Tibial nerve (tissue), 4 donors: ENCODE results near the gene P3H3.

Experiments
- EP300 ChIP-seq, 2 donors: sonication (generic); formaldehyde crosslinking; IDR thresholded peaks; one replicate each; pipeline ENCODE4 v1.6.1; 2017; ENCODE audit warnings: antibody characterized with exemption in 2 of 2, mild to moderate bottlenecking in 1 of 2
- POLR2A ChIP-seq, 2 donors: fragments of 450-650 bp; IDR thresholded peaks; one replicate each; pipeline ENCODE4 v1.6.1; 2017; ENCODE audit warnings: antibody characterized with exemption in 2 of 2, mild to moderate bottlenecking in 2 of 2, moderate library complexity in 2 of 2
- TF ChIP-seq, protein P1 (sequence below), 5 experiments: fragments of 200-600 bp in 3 of 5; fragments of 450-650 bp in 2 of 5; sonication (generic) in 3 of 5; IDR thresholded peaks; one replicate each; pipeline ENCODE4 v1.5.1; 2016 to 2019; ENCODE audit warnings: antibody characterized with exemption in 5 of 5, mild to moderate bottlenecking in 3 of 5, moderate library complexity in 2 of 5

DNA sequence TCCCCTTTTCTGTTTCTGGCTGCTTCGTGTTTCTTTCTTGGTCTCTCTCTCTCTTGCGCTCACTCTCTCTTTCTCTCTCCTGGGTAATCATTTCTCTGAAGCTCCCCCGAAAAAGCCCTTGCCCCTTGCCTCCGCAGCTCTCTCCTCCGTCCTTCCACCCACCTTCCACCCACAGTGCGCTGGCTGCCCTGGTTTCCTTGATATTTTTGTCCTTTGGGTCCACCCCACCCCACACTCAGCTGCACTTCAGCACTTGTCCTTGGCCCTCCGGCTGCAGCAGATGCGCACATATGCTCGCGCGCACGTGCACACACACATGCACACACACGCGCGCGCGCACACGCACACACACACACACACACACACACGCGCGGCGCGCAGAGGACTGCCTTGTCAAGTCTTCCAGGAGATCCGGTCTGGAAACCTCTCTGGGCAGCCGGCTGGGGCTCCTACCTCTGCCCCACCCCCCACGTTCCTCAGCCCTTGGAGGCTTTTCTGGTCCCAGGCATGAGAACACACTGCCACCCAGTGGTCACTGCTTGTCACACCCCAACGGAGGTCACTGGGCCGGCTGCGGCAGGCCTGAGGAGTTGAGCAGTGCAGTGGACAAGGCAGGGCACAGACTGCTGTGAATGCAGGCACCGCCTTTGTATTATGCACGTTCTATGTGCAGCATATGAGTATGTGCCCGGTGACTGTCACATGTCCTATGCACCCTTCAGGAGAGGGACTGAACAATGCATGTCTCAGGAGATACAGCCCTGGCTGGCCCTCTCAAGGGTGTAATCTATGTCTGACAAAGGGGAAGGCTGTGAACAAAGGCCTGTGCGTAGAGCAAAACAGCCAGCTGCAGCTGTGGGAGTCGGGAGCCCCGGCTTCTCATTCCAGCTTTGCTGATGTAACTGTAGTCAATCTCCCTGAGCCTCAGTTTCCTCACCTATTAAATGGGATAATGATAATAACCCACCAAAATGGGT, 49.3 kb upstream of the P3H3 start:
- TF ChIP-seq, protein P1, sequence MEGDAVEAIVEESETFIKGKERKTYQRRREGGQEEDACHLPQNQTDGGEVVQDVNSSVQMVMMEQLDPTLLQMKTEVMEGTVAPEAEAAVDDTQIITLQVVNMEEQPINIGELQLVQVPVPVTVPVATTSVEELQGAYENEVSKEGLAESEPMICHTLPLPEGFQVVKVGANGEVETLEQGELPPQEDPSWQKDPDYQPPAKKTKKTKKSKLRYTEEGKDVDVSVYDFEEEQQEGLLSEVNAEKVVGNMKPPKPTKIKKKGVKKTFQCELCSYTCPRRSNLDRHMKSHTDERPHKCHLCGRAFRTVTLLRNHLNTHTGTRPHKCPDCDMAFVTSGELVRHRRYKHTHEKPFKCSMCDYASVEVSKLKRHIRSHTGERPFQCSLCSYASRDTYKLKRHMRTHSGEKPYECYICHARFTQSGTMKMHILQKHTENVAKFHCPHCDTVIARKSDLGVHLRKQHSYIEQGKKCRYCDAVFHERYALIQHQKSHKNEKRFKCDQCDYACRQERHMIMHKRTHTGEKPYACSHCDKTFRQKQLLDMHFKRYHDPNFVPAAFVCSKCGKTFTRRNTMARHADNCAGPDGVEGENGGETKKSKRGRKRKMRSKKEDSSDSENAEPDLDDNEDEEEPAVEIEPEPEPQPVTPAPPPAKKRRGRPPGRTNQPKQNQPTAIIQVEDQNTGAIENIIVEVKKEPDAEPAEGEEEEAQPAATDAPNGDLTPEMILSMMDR (IDR thresholded peaks at IDR 0.05), result peak; percentile 92 to 99 (median 96)
- peak in 1 of 2 donors; percentile 14 for TF ChIP-seq POLR2A (IDR thresholded peaks at IDR 0.05)
- peak; percentile 70 to 80 for TF ChIP-seq EP300 (IDR thresholded peaks at IDR 0.05)
